SK-N-SH (cell line): ENCODE measurements around the gene CAPNS1. TPM values are rescaled to one million over a fixed set of nuclear protein-coding genes. Genes with fewer than 3 reads are reported as not detected.
A peak's percentile ranks its signal among the peaks of the same experiment; 100 is the strongest.

Source experiments
- CTCF ChIA-PET: fragments of 300-600, 350-600 bp; formaldehyde crosslinking; extraction: SDS; loops from one replicate; lab custom pipeline; 2021; lab: Yijun Ruan, JAX
- POLR2A ChIA-PET: fragments of 350-600 bp; sonication (Branson Sonifier 250); formaldehyde crosslinking; extraction: SDS; loops from one replicate; lab custom pipeline; 2020; ENCODE audit warnings: antibody characterized with exemption, inconsistent platforms; lab: Yijun Ruan, JAX
- DNase-seq: peaks from one replicate; pipeline ENCODE4 v3.0.0; 2012
- H2AFZ ChIP-seq: fragments of 200-600 bp; sonication (generic); 2 replicates; pipeline ENCODE4 v1.8.1; 2016; ENCODE audit warnings: antibody characterized with exemption, mild to moderate bottlenecking, low read depth
- H3F3A ChIP-seq: fragments of 200-600 bp; sonication (generic); replicated peaks from 2 replicates; pipeline ENCODE3; 2016; ENCODE audit warnings: antibody characterized with exemption, mild to moderate bottlenecking; ENCODE audit not compliant: insufficient read depth
- H3K27ac ChIP-seq, 2 experiments: fragments of 200-500 bp in 1 of 2; fragments of 200-600 bp in 1 of 2; sonication (Bioruptor generic) in 1 of 2; sonication (generic), shearing (Covaris generic) in 1 of 2; 2 replicates each; pipeline versions ENCODE4 v1.5.1 to v1.6.1; 2014 to 2016; ENCODE audit warnings: low read depth in 2 of 2, inconsistent platforms in 1 of 2, low read length in 1 of 2, mild to moderate bottlenecking in 1 of 2, mixed read lengths in 1 of 2
- H3K27me3 ChIP-seq: fragments of 200-600 bp; sonication (generic), shearing (Covaris generic); 2 replicates; pipeline ENCODE4 v1.6.1; 2016; ENCODE audit warnings: mixed run types; ENCODE audit not compliant: insufficient read depth
- H3K36me3 ChIP-seq, 2 experiments: fragments of 200-500 bp in 1 of 2; fragments of 200-600 bp in 1 of 2; sonication (Bioruptor generic) in 1 of 2; sonication (generic) in 1 of 2; replicated peaks in 1 of 2; 2 replicates each; pipeline versions ENCODE3 to v1.5.1; 2014 to 2016; ENCODE audit warnings: low read length in 1 of 2, mild to moderate bottlenecking in 1 of 2; ENCODE audit not compliant: insufficient read depth in 2 of 2, control insufficient read depth in 1 of 2
- H3K4me1 ChIP-seq, 2 experiments: fragments of 200-500 bp in 1 of 2; fragments of 200-600 bp in 1 of 2; sonication (Bioruptor generic) in 1 of 2; sonication (generic), shearing (Covaris generic) in 1 of 2; 2 replicates each; pipeline versions ENCODE4 v1.5.1 to v1.6.1; 2014 to 2016; ENCODE audit warnings: low read depth in 1 of 2, low read length in 1 of 2, mixed run types in 1 of 2; ENCODE audit not compliant: insufficient read depth in 2 of 2, control insufficient read depth in 1 of 2
- H3K4me2 ChIP-seq: fragments of 200-600 bp; sonication (generic), shearing (Covaris generic); 2 replicates; pipeline ENCODE4 v1.6.1; 2017; ENCODE audit warnings: mixed run types
- H3K4me3 ChIP-seq, 2 experiments: fragments of 200-500 bp in 1 of 2; fragments of 200-600 bp in 1 of 2; sonication (Bioruptor generic) in 1 of 2; sonication (generic), shearing (Covaris generic) in 1 of 2; 2 replicates each; pipeline versions ENCODE4 v1.5.1 to v1.8.1; 2014 to 2016; ENCODE audit warnings: low read depth in 2 of 2, inconsistent platforms in 1 of 2, low read length in 1 of 2, mild to moderate bottlenecking in 1 of 2, mixed read lengths in 1 of 2, moderate library complexity in 1 of 2
- H3K79me2 ChIP-seq: fragments of 200-600 bp; sonication (generic); 2 replicates; pipeline ENCODE4 v1.8.1; 2017; ENCODE audit warnings: mild to moderate bottlenecking; ENCODE audit not compliant: insufficient read depth
- H3K9ac ChIP-seq: fragments of 200-600 bp; sonication (generic); 2 replicates; pipeline ENCODE4 v1.6.1; 2017; ENCODE audit warnings: mixed run types
- H3K9me2 ChIP-seq: fragments of 200-600 bp; sonication (generic); 2 replicates; pipeline ENCODE4 v1.6.1; 2017; ENCODE audit warnings: mixed run types
- H3K9me3 ChIP-seq: fragments of 200-600 bp; sonication (generic); 2 replicates; pipeline ENCODE4 v1.6.1; 2017; ENCODE audit warnings: mixed run types, mild to moderate bottlenecking, moderate library complexity
- H4K20me1 ChIP-seq: fragments of 200-600 bp; sonication (generic); 2 replicates; pipeline ENCODE4 v1.6.1; 2017; ENCODE audit warnings: mild to moderate bottlenecking, mixed run types; ENCODE audit not compliant: insufficient read depth
- CHD2 ChIP-seq: fragments of 150-350 bp; IDR thresholded peaks from 2 replicates; pipeline ENCODE4 v1.6.1; 2018; ENCODE audit warnings: low read length; ENCODE audit not compliant: partially characterized antibody
- CTCF ChIP-seq: fragments of 200-600 bp; sonication (generic); IDR thresholded peaks from 2 replicates; pipeline ENCODE4 v1.6.1; 2017; ENCODE audit warnings: antibody characterized with exemption, mild to moderate bottlenecking, moderate library complexity
- EP300 ChIP-seq, 2 experiments: IDR thresholded peaks; 2 replicates each; pipeline versions ENCODE4 v1.4.0 to v1.6.1; 2012; ENCODE audit warnings: borderline replicate concordance in 1 of 2, low read depth in 1 of 2, low read length in 1 of 2
- EZH2phosphoT487 ChIP-seq: fragments of 200-600 bp; sonication (generic); IDR thresholded peaks from 2 replicates; pipeline ENCODE4 v1.6.1; 2017; ENCODE audit warnings: low read depth, mixed run types, mild to moderate bottlenecking, antibody characterized with exemption, moderate library complexity, borderline replicate concordance
- FOSL2 ChIP-seq: IDR thresholded peaks from 2 replicates; pipeline ENCODE4 v1.4.0; 2012; ENCODE audit warnings: low read depth, mild to moderate bottlenecking, moderate library complexity, borderline replicate concordance
- FOXM1 ChIP-seq: IDR thresholded peaks from 2 replicates; pipeline ENCODE4 v1.4.0; 2012; ENCODE audit warnings: low read depth, mild to moderate bottlenecking
- MAX ChIP-seq: IDR thresholded peaks from 2 replicates; pipeline ENCODE4 v1.4.0; 2012; ENCODE audit warnings: low read depth
- MEF2A ChIP-seq: IDR thresholded peaks from 2 replicates; pipeline ENCODE4 v1.4.0; 2012; ENCODE audit warnings: low read depth, borderline replicate concordance
- MXI1 ChIP-seq: IDR thresholded peaks from 2 replicates; pipeline ENCODE4 v1.6.1; 2012; ENCODE audit warnings: mild to moderate bottlenecking, low read depth, low read length, improper control_type of control experiment
- NFIC ChIP-seq: IDR thresholded peaks from 2 replicates; pipeline ENCODE4 v1.4.0; 2012; ENCODE audit warnings: borderline replicate concordance
- NRF1 ChIP-seq: IDR thresholded peaks from 2 replicates; pipeline ENCODE4 v1.6.1; 2012; ENCODE audit warnings: low read depth, mild to moderate bottlenecking, low read length
- POLR2AphosphoS5 ChIP-seq: IDR thresholded peaks from 2 replicates; pipeline ENCODE4 v1.6.1; 2012; ENCODE audit warnings: low read depth, low read length
- RAD21 ChIP-seq: IDR thresholded peaks from 2 replicates; pipeline ENCODE4 v1.6.1; 2012; ENCODE audit warnings: mild to moderate bottlenecking, low read length
- RCOR1 ChIP-seq: fragments of 150-350 bp; IDR thresholded peaks from 2 replicates; pipeline ENCODE4 v1.6.1; 2017; ENCODE audit warnings: antibody characterized with exemption, low read length
- RFX5 ChIP-seq: IDR thresholded peaks from 2 replicates; pipeline ENCODE4 v1.6.1; 2012; ENCODE audit warnings: mild to moderate bottlenecking, improper control_type of control experiment, low read length
- RXRA ChIP-seq: IDR thresholded peaks from 2 replicates; pipeline ENCODE4 v1.4.0; 2012; ENCODE audit warnings: low read depth, mild to moderate bottlenecking, borderline replicate concordance
- SIN3A ChIP-seq: IDR thresholded peaks from 2 replicates; pipeline ENCODE4 v1.6.1; 2012; ENCODE audit warnings: low read depth, mild to moderate bottlenecking, low read length, moderate library complexity, borderline replicate concordance
- SMC3 ChIP-seq: IDR thresholded peaks from 2 replicates; pipeline ENCODE4 v1.6.1; 2012; ENCODE audit warnings: low read depth, low read length, improper control_type of control experiment
- TAF1 ChIP-seq: IDR thresholded peaks from 2 replicates; pipeline ENCODE4 v1.6.1; 2012; ENCODE audit warnings: low read depth, mild to moderate bottlenecking, low read length, moderate library complexity, borderline replicate concordance
- TCF12 ChIP-seq: IDR thresholded peaks from 2 replicates; pipeline ENCODE4 v1.4.0; 2012
- TEAD4 ChIP-seq: IDR thresholded peaks from 2 replicates; pipeline ENCODE4 v1.4.0; 2012; ENCODE audit warnings: mild to moderate bottlenecking, borderline replicate concordance; ENCODE audit not compliant: insufficient read depth
- YY1 ChIP-seq: IDR thresholded peaks from 2 replicates; pipeline ENCODE4 v1.4.0; 2012; ENCODE audit warnings: low read depth, mild to moderate bottlenecking
- ZBTB33 ChIP-seq: IDR thresholded peaks from 2 replicates; pipeline ENCODE4 v1.4.0; 2012; ENCODE audit warnings: low read depth, borderline replicate concordance
- WGBS: methylation state at CpG from one replicate; pipeline ENCODE4 v1.1.6; 2017; ENCODE audit warnings: low lambda C conversion rate; 5-methylcytosine and 5-hydroxymethylcytosine counted together
- polyA plus RNA-seq, 3 experiments: library from polyadenylated mRNA; depleted of rRNA; stranded (reverse); fragments of >200 nt; gene quantifications; 2 replicates each; pipeline ENCODE4 v1.2.3, GENCODE V29; 2012
- TF ChIP-seq, protein P1 (sequence below): IDR thresholded peaks from 2 replicates; pipeline ENCODE4 v1.6.1; 2012; ENCODE audit warnings: mild to moderate bottlenecking, low read depth, low read length, moderate library complexity

CAPNS1 gene
- 999 and 1,027 TPM in 2 replicates for polyA plus RNA-seq (2012; rRNA removed)
- polyA plus RNA-seq (2012; cell fraction: cytosol; rRNA removed), result 704 and 867 TPM in 2 replicates
- polyA plus RNA-seq (2012; cell fraction: nucleus; rRNA removed), result 330 and 555 TPM in 2 replicates

DNA sequence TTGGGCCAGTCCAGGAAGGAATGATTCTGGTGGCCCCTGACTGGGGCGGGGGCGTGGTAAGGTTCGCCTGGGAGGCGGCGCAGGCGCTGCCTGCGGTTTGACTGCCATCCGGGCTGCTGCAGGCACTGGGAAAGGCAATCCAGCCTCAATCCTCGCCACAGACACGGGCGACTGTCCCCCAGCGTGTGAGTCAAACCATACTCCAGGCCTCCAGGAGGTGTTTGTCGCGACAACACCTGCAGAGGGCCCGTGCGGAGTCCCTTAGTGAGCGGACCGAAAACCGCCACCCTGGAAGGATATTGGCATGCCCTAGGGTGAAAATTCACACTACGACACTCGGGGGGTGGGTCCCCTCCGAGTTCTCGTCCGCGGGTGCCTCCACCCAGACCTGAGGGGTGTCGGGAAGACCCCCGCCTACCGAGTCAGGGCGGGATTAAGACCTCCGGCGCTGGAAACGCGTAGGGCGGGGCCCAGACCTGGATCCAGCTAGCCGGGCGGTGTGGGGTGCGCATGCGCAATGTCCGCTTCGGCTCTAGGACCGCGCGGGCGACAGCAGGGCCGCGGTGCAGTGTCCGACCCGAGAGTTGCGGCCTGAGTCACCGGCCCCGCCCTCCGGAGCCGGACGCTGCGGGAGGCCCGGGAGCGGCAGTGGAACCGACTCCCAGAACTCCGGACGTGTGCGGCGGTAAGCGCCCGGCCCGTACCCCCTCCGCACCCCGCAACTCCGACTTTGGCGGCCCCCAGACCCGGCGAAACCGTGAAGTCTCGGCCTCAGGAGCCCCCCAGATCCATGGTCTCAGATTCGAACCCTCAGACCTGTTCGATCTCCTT is at the start of gene CAPNS1:
Gene CAPNS1 (plus strand): TSS at position 594 of the 831 bp plus-strand sequence. CDS start 946 bp downstream, outside the sequence.
- H4K20me1 ChIP-seq, result peaks cover 23% of the 10 kb centered on the region
- H3K9me2 ChIP-seq, result no peaks in the 10 kb centered on the region
- peak within 1 kb of the TSS; percentile 80 to 90 for H3K4me3 ChIP-seq
- 2% methylated on average over 28 of the region's 75 CpGs for WGBS
- peak; percentile 98 for DNase-seq
- H3K79me2 ChIP-seq, result peaks cover 33% of the 10 kb centered on the region
- no peaks in the 10 kb centered on the region for H3K27me3 ChIP-seq
- H3K9ac ChIP-seq, result peak within 1 kb of the TSS; percentile 97
- peak within 1 kb of the TSS; percentile 61 for H2AFZ ChIP-seq
- ChIA-PET POLR2A (interaction anchor here (1.2 to 1.5 kb wide), 3 partner anchors 12 to 24 kb away, joined by 3 to 5 read pairs (median 3); partner anchors contain the start of gene TBCB), CTCF (interaction anchor here (1.6 kb wide), 1 partner anchor 12 kb away, joined by 6 read pairs; no protein-coding TSS in a partner anchor)
- H3K4me2 ChIP-seq, result peak within 1 kb of the TSS; percentile 89
- peaks cover 14% of the 10 kb centered on the region in 2 experiments; a peak in 3 of 4 replicates for H3K4me1 ChIP-seq
- peaks cover 16 to 25% of the 10 kb centered on the region in 2 experiments for H3K36me3 ChIP-seq
- no peaks in the 10 kb centered on the region for H3K9me3 ChIP-seq
- peak within 1 kb of the TSS; percentile 87 to 93 for H3K27ac ChIP-seq
- H3F3A ChIP-seq, result peaks cover 19% of the 10 kb centered on the region
- TF ChIP-seq, protein P1, sequence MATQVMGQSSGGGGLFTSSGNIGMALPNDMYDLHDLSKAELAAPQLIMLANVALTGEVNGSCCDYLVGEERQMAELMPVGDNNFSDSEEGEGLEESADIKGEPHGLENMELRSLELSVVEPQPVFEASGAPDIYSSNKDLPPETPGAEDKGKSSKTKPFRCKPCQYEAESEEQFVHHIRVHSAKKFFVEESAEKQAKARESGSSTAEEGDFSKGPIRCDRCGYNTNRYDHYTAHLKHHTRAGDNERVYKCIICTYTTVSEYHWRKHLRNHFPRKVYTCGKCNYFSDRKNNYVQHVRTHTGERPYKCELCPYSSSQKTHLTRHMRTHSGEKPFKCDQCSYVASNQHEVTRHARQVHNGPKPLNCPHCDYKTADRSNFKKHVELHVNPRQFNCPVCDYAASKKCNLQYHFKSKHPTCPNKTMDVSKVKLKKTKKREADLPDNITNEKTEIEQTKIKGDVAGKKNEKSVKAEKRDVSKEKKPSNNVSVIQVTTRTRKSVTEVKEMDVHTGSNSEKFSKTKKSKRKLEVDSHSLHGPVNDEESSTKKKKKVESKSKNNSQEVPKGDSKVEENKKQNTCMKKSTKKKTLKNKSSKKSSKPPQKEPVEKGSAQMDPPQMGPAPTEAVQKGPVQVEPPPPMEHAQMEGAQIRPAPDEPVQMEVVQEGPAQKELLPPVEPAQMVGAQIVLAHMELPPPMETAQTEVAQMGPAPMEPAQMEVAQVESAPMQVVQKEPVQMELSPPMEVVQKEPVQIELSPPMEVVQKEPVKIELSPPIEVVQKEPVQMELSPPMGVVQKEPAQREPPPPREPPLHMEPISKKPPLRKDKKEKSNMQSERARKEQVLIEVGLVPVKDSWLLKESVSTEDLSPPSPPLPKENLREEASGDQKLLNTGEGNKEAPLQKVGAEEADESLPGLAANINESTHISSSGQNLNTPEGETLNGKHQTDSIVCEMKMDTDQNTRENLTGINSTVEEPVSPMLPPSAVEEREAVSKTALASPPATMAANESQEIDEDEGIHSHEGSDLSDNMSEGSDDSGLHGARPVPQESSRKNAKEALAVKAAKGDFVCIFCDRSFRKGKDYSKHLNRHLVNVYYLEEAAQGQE, result 0 out of 2 replicates have a peak, but pooled peaks have one; percentile 30
- TF ChIP-seq CHD2, result peak; percentile 59
- peak; percentile 14; the same call in 1 of the 2 replicates for TF ChIP-seq TCF12
- TF ChIP-seq YY1, result 0 out of 2 replicates have a peak, but pooled peaks have one; percentile 13
- TF ChIP-seq RAD21, result no peak
- peak; percentile 52; the same call in 1 of the 2 replicates for TF ChIP-seq ZBTB33
- peak; percentile 6; the same call in 1 of the 2 replicates for TF ChIP-seq CTCF
- TF ChIP-seq FOXM1, result no peak
- TF ChIP-seq SIN3A, result 0 out of 2 replicates have a peak, but pooled peaks have one; percentile 16
- peak; percentile 61; the same call in 1 of the 2 replicates for TF ChIP-seq MAX
- peak in 1 of 2 experiments; percentile 11; a peak in 1 of 4 replicates for TF ChIP-seq EP300 (IDR thresholded peaks at IDR 0.05; ENCODE audit: borderline replicate concordance in 1 of 2, low read depth in 1 of 2, low read length in 1 of 2)
- no peak for TF ChIP-seq RXRA
- TF ChIP-seq SMC3, result no peak
- peak; percentile 89 for TF ChIP-seq NRF1
- TF ChIP-seq MEF2A, result no peak
- peak; percentile 92 for TF ChIP-seq TAF1
- peak; percentile 53 for TF ChIP-seq MXI1
- no peak for TF ChIP-seq EZH2phosphoT487
- TF ChIP-seq POLR2AphosphoS5, result peak; percentile 77
- TF ChIP-seq FOSL2, result peak; percentile 76; the same call in 1 of the 2 replicates
- no peak for TF ChIP-seq TEAD4
- TF ChIP-seq RFX5, result no peak
- TF ChIP-seq NFIC, result no peak
- no peak for TF ChIP-seq RCOR1
